ENCODE data around the gene PRSS57.

- TF ChIP-seq CTCF (conservative IDR thresholded peaks at IDR 0.05; ENCODE audit: low read depth, low read length), result no peak
- TF ChIP-seq EZH2 (IDR thresholded peaks at IDR 0.05; ENCODE audit: borderline replicate concordance, low read depth, low read length, poor library complexity, severe bottlenecking), result no peak
Observed at GRCh38 chr19:723714-724113, 28.5 kb upstream of the PRSS57 start.

Measured in A673 (cell line).